HG03460 (cell line): ENCODE data around the gene APC2.
"Not testable (repeated sequence)": the region's sequence is repeated elsewhere in the genome, so short reads cannot be mapped to it uniquely, and the experiment has no call there.

ENCODE experiments used
- ATAC-seq: cut with Tn5 transposase; IDR thresholded peaks from one replicate; pipeline ENCODE4 v1.9.1; 2021; ENCODE audit not compliant: unreplicated experiment

APC2 gene

DNA sequence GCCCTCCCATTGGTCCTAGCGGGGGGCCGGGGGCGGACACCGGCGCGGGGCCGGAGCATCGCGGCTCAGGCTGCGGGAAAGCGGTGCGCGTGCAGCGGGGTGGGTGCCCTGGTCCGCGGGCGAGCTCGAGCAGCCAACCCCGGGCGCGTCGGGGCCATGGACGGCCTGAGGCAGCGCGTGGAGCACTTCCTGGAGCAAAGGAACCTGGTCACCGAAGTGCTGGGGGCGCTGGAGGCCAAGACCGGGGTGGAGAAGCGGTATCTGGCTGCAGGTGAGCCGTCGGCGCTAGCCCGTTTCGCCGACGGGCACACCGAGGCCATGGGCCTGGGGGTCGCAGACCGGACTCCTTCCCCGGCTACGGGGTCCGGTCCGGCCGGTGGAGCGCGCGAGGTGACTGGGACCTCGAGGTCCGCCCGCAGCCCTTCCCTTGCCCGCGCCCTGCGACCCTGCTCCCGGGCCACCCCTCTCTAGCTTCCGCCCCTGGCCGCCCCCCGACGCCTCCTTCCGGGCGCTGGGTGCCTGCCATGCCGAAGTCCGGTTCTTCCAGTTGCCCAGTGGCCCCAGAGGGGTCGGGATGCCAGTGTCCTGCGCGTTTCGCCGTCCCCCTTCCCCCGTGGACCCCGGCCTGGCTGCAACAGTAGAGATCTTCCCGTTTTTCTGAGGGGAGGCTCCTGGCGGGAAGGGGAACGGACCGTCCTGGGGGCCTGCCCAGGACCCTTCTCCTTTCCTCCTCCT lies 41.4 kb downstream of the APC2 start, which contains the start of gene REEP6:
Gene REEP6, plus strand, starts transcription at position 68 of the 735 bp plus-strand sequence. Its CDS starts 89 bp downstream, at position 157.
- no peak for ATAC-seq

- ATAC-seq, result no peak
Measured at GRCh38 chr19:1491849-1492170, 41.9 kb downstream of the APC2 start.

DNA sequence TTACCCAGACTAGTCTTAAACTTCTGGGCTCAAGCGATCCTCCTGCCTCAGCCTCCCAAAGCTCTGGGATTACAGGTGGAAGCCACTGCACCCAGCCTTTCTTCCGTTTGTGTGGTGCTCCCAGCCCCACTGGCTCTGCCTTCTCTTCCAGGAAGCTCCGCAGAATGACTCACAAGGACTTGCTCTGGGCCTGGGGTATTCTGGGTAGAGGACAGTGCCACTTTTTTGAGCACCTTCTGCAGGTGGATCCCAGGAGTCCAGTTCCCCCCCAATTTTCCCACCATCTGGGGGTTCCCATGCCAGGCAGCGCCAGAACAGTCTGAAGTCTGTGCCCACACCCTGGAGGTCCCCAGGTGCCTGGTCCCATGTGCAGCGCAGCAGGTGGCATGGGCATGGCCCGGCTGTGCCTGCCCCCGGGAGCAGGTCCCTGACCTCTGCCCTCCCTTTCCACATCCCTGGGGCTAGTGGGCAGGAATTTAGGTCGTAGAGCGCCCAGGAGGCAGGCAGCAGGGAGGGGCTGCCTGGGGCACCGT lies 42.6 kb downstream of the APC2 start:
- ATAC-seq, result no peak

DNA sequence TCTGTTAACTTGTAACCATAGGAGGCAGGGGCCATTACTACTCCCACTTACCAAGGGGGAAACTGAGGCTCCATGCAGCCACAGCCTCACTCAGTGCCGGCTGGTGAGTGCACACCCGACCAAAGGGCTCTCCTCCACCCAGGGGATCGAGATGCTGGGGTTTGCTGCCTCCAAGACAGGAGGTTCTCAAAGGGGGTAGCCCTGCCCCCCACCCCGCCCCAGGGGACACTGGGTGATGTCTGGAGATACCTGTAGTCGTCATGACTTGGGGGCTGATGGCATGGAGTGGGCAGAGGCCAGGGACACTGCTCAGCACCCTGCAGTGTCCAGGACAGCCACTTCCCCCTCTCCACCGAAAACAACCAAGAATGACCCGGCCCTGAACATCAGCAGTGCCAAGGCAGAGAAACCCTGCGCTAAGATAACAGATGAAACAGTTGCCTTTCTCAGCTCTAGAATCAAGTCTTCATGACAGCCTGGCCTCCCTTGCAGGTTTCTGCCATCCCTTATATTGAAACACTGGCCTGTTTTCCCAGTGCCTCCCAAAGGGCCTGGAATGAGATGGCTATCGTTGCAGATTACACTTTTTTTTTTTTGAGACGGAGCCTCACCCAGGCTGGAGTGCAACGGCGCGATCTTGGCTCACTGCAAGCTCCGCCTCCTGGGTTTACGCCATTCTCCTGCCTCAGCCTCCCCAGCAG lies 44.3 kb downstream of the APC2 start:
- no peak for ATAC-seq

DNA sequence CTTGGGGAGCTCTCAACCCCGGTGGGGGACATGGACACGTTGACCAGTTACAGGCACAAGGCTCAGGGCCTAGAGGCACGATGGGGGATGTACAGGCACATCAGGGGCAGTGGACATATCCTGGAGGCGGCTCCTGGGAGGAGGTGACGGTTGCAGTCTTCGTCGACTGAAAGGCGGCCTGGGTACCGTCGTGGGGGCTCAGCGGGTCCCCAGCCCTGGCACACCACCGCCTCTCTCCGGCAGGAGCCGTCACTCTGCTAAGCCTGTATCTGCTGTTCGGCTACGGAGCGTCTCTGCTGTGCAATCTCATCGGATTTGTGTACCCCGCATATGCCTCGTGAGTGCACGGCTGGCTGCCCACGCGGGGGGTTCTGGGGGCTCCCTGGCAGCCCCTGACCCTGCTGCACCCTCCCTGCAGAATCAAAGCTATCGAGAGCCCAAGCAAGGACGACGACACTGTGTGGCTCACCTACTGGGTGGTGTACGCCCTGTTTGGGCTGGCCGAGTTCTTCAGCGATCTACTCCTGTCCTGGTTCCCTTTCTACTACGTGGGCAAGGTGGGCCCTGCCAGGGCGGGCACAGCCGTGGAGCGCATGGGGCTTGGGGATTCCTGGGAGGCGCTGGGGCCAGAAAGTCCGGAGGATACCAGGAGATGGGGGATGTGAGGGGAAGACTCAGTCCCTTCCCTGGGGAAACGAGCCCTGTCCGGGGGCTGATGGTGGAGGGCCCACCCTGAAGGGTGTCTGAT lies 45.3 kb downstream of the APC2 start:
- no peak for ATAC-seq

GRCh38 chr19:1495799-1496713 lies 46.1 kb downstream of the APC2 start:
- no peak for ATAC-seq

- no peak for ATAC-seq
Measured at GRCh38 chr19:1496714-1497577, 47.0 kb downstream of the APC2 start.

- no peak for ATAC-seq
Measured at GRCh38 chr19:1497578-1498235, 47.8 kb downstream of the APC2 start.

GRCh38 chr19:1499231-1499630 lies 49.3 kb downstream of the APC2 start:
- ATAC-seq, result not testable (repeated sequence)

DNA sequence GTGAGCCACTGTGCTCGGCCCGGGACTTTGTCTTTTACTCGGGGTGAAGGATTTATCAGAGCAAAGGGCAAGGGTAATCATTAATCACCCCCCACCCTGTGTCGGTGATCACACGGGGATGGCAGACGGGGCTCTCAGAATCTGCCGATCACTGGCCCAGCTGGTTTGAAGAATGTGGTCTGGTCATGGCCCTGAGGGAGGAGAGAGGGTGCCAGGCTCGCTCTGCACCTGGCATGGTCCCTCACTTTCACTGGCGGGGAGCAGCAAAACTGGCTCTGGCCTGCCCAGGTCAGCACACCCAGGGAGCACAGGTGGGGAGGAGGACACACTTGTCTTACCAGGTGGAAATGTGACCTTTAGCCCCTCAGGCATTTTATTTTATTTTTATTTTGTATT lies 51.3 kb downstream of the APC2 start:
- no peak for ATAC-seq

DNA sequence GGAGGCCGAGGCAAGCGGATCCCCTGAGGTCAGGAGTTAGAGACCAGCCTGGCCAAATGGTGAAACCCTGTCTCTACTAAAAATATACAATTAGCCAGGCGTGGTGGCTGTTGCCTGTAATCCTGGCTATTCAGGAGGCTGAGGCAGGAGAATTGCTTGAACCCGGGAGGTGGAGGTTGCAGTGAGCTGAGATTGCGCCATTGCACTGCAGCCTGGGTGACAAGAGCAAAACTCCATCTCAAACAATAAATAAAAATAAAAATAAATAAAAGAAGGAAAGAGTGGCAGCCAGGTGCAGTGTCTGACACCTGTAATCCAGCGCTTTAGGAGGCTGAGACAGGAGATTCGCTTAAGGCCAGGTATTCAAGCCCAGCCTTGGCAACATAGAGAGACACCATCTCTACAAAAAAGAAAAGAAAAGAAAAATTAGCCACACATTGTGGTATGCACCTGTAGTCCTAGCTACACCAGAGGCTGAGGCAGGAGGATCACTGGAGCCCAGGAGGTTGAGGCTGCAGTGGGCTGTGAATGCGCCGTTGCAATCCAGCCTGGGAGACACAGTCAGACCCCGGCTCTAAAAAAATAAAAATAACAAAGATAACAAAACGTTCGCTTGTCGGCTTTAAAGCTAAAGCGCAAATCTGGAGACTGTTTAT lies 52.6 kb downstream of the APC2 start:
- no peak for ATAC-seq

GRCh38 chr19:1503089-1503924 lies 53.4 kb downstream of the APC2 start:
- ATAC-seq, result no peak

- no peak for ATAC-seq
Measured at GRCh38 chr19:1503925-1504773, 54.2 kb downstream of the APC2 start.

DNA sequence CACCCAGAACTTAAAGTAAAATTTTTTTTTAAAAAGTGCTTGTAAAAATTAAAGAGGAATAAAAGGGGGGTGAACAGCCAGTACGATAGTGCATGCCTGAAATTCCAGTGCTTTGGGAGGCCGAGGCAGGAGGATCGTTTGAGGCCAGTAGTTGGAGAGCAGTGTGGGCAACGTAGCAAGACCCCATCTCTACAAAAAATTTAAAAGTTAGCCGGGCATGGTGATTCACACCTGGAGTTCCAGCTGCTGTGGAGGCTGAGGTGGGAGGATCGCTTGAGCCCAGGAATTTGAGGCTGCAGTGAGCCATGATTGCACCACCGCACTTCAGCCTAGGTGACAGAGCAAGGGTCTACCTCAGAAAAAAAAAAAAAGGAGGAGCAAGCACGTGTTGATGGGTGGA lies 55.1 kb downstream of the APC2 start:
- no peak for ATAC-seq

DNA sequence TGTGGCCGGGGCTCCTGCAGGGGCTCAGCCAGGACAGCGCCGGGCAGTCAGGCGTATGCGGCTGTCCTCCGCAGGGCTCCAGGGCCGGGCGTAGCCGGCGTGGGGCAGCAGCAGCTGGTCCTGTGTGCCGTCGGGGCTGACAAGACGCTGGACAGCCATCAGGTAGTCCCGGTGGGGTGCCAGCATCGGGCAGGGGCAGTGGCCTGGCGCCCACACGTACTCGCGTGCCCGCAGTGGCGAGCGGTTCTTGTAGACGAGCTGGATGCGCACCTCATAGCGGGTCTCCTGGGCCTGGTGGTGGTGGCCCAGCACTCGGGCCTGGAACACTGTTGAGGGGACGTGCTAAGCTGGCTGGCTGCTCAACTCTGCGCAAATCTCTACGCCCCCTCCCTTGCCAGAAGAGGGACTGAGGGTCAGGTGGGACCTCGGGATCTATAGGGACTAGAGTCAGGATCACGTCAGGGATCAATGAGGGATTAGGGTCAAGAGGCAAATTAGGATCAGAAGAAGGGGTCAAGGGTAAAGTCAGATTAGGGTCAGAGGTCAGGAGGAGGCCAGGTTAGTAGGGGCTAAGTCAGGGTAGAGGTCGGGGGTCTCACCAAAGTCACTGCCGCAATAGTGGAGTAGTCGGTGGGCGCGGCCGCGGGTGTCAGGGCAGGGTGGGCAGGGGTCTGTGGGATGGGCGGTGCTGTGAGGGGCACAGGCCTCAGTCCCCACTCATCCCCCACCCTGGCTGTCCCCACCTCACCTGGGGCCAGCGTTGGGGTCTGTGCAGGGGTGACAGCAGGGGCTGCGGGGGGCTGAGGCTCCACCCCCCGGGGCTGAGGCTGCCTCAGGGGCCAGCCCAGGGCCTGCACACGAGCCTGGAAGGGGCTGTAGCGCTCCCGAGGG lies 56.3 kb downstream of the APC2 start:
- no peak for ATAC-seq

DNA sequence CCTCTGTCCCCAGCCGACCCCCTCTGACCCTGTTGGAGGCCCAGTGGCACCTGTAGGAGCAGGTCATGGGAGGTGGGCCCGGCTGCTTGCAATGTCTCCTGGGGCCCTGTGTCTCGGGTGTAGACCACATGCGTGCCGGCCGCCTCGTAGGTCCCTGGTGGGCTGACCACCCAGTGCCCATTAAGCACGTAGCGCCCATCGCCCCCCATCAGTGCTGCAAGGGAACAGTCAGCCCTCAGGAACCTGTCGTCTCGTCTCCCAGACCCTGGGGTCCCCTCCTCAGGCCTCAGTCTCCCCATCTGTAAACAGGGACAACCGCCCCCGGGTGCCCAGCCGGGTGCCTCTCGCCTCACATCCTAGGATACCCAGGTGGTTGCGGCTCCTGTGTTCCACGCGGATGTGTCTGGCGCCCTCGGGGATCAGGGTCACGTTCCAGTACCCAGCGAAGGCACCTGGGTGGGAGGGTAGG lies 57.3 kb downstream of the APC2 start:
- ATAC-seq, result no peak
